Neural progenitor cell (in vitro differentiated cells): ENCODE results near the gene CYB561.

Experiments used
- EZH2 ChIP-seq: fragments of 200-600 bp; sonication (generic); IDR thresholded peaks from 2 replicates; pipeline ENCODE4 v1.6.1; 2017; ENCODE audit warnings: antibody characterized with exemption, mild to moderate bottlenecking, moderate library complexity
- EZH2phosphoT487 ChIP-seq: fragments of 200-600 bp; sonication (generic); IDR thresholded peaks from 2 replicates; pipeline ENCODE4 v1.6.1; 2017; ENCODE audit warnings: antibody characterized with exemption
- TF ChIP-seq, protein P1 (sequence below): fragments of 200-600 bp; sonication (generic); IDR thresholded peaks from 2 replicates; pipeline ENCODE4 v1.5.1; 2017; ENCODE audit warnings: antibody characterized with exemption, mild to moderate bottlenecking

GRCh38 chr17:63444457-63444856 lies 1.6 kb downstream of the CYB561 start:
- TF ChIP-seq, protein P1, sequence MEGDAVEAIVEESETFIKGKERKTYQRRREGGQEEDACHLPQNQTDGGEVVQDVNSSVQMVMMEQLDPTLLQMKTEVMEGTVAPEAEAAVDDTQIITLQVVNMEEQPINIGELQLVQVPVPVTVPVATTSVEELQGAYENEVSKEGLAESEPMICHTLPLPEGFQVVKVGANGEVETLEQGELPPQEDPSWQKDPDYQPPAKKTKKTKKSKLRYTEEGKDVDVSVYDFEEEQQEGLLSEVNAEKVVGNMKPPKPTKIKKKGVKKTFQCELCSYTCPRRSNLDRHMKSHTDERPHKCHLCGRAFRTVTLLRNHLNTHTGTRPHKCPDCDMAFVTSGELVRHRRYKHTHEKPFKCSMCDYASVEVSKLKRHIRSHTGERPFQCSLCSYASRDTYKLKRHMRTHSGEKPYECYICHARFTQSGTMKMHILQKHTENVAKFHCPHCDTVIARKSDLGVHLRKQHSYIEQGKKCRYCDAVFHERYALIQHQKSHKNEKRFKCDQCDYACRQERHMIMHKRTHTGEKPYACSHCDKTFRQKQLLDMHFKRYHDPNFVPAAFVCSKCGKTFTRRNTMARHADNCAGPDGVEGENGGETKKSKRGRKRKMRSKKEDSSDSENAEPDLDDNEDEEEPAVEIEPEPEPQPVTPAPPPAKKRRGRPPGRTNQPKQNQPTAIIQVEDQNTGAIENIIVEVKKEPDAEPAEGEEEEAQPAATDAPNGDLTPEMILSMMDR, result no peak
- TF ChIP-seq EZH2phosphoT487 (no peak), EZH2 (no peak)
